HG03064 (cell line): ENCODE measurements around the gene OR6K2.
"Not testable (repeated sequence)": the region's sequence is repeated elsewhere in the genome, so short reads cannot be mapped to it uniquely, and the experiment has no call there.

Experiments used
- ATAC-seq: cut with Tn5 transposase; IDR thresholded peaks from one replicate; pipeline ENCODE4 v1.9.1; 2021; ENCODE audit warnings: low read depth; ENCODE audit not compliant: unreplicated experiment

The OR6K2 gene

DNA sequence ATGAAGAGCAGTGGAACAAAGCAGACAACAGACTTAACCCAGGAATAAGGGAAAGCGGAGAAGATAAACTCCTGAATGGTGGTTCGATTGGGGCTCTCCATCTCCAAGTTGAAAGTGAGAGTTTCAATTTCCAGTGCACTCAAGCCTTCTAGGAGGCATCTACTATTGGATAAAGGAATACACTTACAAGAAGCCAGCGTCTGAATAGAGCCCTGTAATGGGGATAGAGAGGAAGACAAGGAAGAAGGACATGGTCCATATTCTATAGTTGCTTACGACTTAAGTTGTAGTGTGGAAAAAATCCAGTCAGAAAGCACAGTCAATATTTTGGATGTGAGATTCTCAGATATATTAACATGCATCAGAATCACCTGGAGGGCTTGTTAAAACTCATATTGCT is at the start of gene OR6K2:
Gene OR6K2 (minus strand): TSS at position 101 of the 400 bp plus-strand sequence. CDS start 0 bp downstream, at position 101.
- ATAC-seq: no peak

DNA sequence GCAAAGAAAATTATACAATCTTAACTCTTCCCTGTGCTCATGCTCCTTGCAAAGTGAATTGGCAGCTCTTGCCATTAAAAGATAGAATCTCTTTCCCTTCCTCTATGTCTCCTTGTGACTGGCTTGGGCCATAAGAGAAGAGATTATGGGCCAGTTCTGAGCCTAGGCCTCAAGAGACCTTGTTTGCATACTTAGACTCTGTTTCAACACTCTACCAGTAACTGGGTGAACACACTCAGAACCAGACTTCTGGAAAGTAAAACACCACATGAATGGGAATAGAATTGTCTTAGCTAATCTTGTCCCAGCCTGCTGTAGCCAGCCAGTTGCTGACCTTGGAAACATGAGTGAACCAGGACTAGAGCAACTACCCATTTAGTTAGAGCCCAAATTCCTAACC is 35.4 kb upstream of the OR6K2 start:
- ATAC-seq: no peak

GRCh38 chr1:158732524-158732923 is 32.1 kb upstream of the OR6K2 start:
- ATAC-seq: no peak

DNA sequence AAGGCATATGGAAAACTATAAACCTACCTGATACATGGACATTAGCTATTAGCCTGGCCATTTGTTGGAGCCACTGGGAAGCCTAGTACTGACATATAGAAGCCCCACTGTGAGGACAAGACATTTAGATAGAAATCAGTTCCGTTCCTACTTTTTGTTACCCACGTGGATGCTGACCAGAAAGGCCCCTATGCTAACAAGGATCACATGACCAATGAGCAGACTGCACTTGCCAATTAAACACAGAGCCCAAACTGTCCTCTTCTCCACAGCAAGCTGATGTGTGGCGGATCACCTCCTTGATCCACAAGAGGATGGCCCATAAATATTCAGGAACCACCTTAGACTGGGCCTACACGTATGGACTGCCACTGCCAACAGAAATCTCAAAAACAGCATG is 31.3 kb upstream of the OR6K2 start:
- ATAC-seq: no peak

DNA sequence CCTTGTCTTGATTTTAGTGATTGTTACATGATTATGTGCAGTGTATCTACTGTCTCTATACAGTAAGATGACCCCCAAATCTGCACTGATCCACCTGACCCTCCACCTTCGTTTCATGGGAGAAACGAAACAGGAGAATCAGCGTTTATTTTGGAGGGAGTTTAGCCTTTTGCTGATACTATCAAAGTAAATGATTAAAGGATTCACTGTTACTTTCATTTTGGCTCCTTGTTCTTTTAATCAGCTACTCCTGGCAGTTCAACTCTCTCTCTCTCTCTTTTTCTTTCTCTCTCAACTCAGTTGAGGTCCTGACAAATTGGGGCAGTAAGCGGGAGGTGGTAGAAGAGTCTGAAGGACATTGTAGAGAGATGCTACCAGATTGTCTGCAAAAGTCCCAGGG is 30.0 kb upstream of the OR6K2 start:
- no peak for ATAC-seq

- no peak for ATAC-seq
Observed at GRCh38 chr1:158728510-158729225, 28.2 kb upstream of the OR6K2 start.

GRCh38 chr1:158724442-158724841 is 24.0 kb upstream of the OR6K2 start:
- ATAC-seq: no peak

DNA sequence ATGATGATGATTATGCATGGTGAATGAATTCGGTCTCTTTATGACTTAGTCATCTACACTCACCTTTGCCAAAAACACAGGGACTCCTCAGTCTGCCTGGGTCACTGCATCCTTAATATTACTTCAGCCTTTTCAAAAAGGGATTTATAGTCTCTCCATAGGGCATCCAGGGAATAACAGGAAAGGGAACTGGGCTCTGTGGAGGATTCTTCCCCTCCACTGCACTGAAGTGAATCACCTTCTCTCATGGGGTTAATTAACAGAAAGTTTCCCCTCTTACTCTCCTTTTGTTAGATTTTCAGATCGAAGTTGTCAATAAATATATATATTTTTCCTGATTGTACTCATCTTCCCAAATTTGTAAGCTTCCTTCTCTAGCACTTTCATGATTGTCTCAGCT is 20.2 kb upstream of the OR6K2 start, which contains the start of gene OR6K3:
Gene OR6K3 (minus strand): TSS at position 101 of the 400 bp plus-strand sequence. CDS start 2,605 bp downstream, outside the sequence.
- ATAC-seq: no peak

GRCh38 chr1:158719664-158720063 is 19.2 kb upstream of the OR6K2 start:
- ATAC-seq: no peak

GRCh38 chr1:158717344-158717743 is 16.9 kb upstream of the OR6K2 start:
- no peak for ATAC-seq

- no peak for ATAC-seq
Observed at GRCh38 chr1:158716335-158716734, 15.9 kb upstream of the OR6K2 start.

GRCh38 chr1:158714754-158715153 is 14.3 kb upstream of the OR6K2 start:
- no peak for ATAC-seq

DNA sequence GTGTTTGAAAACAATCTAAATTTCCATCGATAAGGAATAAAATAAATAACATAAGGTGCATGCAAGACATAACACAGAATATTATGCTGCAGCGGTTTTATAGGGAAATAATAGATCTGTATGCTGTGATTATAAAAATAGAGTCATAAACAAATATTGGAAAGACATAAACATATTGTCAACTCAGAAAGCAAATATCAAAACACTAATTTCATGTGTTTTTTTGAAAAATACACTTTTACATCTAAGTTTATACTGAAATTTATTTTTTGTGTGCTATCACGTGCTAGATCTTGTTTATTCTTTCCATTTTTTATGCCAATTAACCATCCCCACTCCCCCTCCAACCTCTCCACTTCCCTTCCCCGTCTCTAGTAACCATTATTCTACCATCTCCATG is 10.6 kb upstream of the OR6K2 start:
- no peak for ATAC-seq

DNA sequence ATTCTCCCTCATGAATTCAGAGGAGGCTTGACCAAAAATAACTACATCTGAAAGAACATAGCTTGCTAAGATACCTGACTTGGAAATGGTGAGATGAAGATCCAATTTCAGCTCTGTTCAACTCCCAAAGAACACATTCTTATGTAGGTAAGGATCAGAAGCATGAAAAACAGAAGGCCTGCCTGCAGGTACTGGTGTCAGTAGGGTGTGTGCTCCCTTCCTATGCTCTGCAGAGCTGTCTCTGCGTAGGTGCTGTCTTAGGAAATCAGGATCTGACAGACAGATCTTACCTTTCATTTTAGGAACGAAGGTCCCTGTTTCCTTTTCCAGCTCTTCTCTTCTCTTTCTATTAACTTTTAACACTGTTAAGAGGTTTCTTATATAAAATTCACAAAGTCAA is 5.6 kb upstream of the OR6K2 start:
- ATAC-seq: no peak

GRCh38 chr1:158694596-158694995 is 5.9 kb downstream of the OR6K2 start:
- ATAC-seq: no peak

GRCh38 chr1:158692356-158692755 is 8.1 kb downstream of the OR6K2 start:
- no peak for ATAC-seq

DNA sequence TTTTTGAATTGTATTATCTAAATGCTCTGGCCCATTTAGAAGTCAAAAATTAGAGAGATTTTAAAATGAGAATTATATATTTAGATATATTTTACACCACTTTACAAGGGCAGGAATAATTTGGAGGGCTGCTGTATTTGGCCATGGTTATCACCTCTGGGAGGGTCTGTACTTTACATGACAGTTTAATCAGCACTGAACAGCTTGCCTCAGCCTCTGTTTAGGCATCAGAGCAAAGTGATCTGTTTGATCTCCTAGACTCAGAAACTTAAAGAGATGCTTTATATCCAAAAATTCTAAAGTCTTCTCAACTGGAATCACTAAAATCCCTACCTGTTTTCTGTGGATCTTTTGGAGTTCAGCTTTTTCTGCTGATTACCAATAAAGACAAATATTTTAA is 8.5 kb downstream of the OR6K2 start:
- ATAC-seq: no peak

GRCh38 chr1:158691149-158691548 is 9.3 kb downstream of the OR6K2 start:
- not testable (repeated sequence) for ATAC-seq

DNA sequence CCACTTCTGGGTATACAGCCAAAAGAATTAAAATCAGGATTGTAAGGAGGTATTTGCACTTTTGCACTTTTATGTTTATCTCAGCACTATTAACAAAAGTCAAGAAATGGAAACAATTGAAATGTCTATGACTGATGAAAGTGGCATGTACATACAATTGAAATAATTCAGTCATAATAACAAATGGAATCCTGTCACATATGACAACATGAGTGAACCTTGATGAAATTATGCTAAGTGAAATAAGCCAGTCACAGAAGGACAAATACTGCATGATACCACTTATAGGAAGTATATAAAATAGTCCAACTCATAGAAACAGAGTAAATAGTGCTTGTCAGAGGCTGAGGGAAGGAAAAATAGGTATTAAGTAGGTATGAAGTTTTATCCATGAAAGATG is 10.6 kb downstream of the OR6K2 start:
- ATAC-seq: no peak

DNA sequence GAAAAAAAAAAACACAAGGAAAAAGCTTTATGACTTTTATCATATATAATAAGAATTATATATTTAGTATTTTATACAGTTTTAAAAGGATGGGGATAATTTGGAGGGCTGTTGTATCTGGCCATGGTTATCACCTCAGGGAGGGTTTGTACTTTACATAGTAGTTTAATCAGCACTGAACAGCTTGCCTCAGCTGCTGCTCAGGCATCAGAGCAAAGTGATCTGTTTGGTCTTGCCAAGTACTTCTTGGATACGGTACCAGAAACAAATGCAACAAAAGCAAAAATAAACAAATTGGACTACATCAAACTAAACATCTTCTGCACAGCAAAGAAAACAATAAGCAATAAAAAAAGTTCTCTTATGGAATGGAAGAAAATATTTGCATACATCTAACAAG is 11.3 kb downstream of the OR6K2 start:
- ATAC-seq: no peak

- ATAC-seq: not testable (repeated sequence)
Observed at GRCh38 chr1:158688343-158688742, 12.1 kb downstream of the OR6K2 start.

DNA sequence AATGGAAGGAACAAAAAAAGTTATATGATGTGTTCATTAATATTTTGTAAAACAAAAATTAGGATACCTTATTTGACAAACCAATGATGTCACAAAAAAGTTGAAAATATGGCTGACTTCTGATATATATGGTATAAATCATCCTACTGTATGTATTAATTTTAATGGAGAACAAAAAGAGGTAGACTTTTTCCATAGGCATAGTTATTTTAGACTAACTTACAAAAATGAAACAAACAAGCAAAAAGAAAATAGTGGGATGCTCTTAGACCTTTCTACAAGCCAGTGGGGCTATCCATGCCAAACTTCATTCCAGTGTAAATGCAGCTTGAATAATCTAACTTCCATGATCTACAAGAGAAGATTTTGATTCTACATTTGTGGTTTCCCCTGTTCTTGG is 13.4 kb downstream of the OR6K2 start:
- ATAC-seq: no peak
